Measurements from ENCODE around the gene NR3C2.

The NR3C2 gene

DNA sequence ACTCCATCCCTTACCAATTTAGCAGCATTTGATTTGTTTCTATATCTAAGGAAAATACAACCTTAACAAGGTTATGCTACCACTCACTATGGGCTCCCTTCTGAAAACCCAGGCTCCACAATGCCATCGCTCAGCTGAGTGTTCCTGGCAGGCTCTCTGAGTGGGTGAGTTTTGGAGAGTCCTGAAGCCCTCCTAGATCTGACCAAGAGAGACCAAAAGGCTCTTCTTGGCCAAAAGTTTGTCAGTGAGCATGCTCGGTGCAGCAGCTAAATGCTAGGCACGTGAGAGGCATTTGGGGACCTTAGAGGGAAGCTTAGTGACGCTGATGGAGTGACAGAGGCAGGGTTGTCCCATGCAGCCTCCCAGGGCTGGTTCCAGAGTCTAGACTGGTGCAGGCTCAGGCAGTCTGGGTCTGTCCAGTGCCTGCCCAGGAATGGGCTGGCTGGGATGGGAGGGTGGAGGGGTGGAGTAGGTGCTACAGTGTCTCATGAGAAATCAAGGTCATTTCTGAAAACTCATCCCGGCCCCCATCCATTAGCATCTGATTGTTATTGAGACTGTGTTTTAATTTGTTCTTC lies 346.8 kb downstream of the NR3C2 start:
- no peaks in the 10 kb centered on the region for H3K79me2 ChIP-seq (ENCODE audit: insufficient read depth, low read depth)
- H3K27ac ChIP-seq = no peak overlapping the region
- no peaks in the 10 kb centered on the region for H3K36me3 ChIP-seq (ENCODE audit: insufficient read depth)
- no peak overlapping the region for H3K9ac ChIP-seq
- no peaks in the 10 kb centered on the region for H4K20me1 ChIP-seq (ENCODE audit: insufficient read depth)
- H3K4me2 ChIP-seq = no peak overlapping the region
- no peaks in the 10 kb centered on the region for H3K27me3 ChIP-seq (ENCODE audit: insufficient read depth, low read depth)
- TF ChIP-seq, protein P1, sequence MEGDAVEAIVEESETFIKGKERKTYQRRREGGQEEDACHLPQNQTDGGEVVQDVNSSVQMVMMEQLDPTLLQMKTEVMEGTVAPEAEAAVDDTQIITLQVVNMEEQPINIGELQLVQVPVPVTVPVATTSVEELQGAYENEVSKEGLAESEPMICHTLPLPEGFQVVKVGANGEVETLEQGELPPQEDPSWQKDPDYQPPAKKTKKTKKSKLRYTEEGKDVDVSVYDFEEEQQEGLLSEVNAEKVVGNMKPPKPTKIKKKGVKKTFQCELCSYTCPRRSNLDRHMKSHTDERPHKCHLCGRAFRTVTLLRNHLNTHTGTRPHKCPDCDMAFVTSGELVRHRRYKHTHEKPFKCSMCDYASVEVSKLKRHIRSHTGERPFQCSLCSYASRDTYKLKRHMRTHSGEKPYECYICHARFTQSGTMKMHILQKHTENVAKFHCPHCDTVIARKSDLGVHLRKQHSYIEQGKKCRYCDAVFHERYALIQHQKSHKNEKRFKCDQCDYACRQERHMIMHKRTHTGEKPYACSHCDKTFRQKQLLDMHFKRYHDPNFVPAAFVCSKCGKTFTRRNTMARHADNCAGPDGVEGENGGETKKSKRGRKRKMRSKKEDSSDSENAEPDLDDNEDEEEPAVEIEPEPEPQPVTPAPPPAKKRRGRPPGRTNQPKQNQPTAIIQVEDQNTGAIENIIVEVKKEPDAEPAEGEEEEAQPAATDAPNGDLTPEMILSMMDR (conservative IDR thresholded peaks at IDR 0.05; ENCODE audit: low read depth, low read length) = no peak
- no peak overlapping the region for H2AFZ ChIP-seq (ENCODE audit: low read depth)
- no peaks in the 10 kb centered on the region for H3K4me1 ChIP-seq (ENCODE audit: low read depth, poor library complexity, severe bottlenecking)
- no peak overlapping the region for H3K4me3 ChIP-seq (IDR thresholded peaks at IDR 0.05; ENCODE audit: insufficient read depth, low read depth, low read length)

GRCh38 chr4:148094149-148094548 lies 348.1 kb downstream of the NR3C2 start:
- H4K20me1 ChIP-seq (ENCODE audit: insufficient read depth) = no peaks in the 10 kb centered on the region
- TF ChIP-seq, protein P1 (conservative IDR thresholded peaks at IDR 0.05; ENCODE audit: low read depth, low read length) = no peak

GRCh38 chr4:148093065-148093464 lies 349.1 kb downstream of the NR3C2 start:
- Histone ChIP-seq H3K9ac (no peak overlapping the region), H3K27me3 (ENCODE audit: insufficient read depth, low read depth) (no peaks in the 10 kb centered on the region), H2AFZ (ENCODE audit: low read depth) (no peak overlapping the region), H3K4me2 (no peak overlapping the region), H3K4me1 (ENCODE audit: low read depth, poor library complexity, severe bottlenecking) (no peaks in the 10 kb centered on the region), H3K4me3 (IDR thresholded peaks at IDR 0.05; ENCODE audit: insufficient read depth, low read depth, low read length) (no peak overlapping the region), H3K36me3 (ENCODE audit: insufficient read depth) (no peaks in the 10 kb centered on the region), H3K79me2 (ENCODE audit: insufficient read depth, low read depth) (no peaks in the 10 kb centered on the region), H3K27ac (no peak overlapping the region), H4K20me1 (ENCODE audit: insufficient read depth) (no peaks in the 10 kb centered on the region)
- TF ChIP-seq, protein P1 (conservative IDR thresholded peaks at IDR 0.05; ENCODE audit: low read depth, low read length) = no peak

More at GRCh38 chr4:148094149-148094548, 348.1 kb downstream of the NR3C2 start:
- Histone ChIP-seq H3K9ac (no peak overlapping the region), H2AFZ (ENCODE audit: low read depth) (no peak overlapping the region), H3K27me3 (ENCODE audit: insufficient read depth, low read depth) (no peaks in the 10 kb centered on the region), H3K27ac (no peak overlapping the region), H3K4me2 (no peak overlapping the region), H3K79me2 (ENCODE audit: insufficient read depth, low read depth) (no peaks in the 10 kb centered on the region), H3K4me3 (IDR thresholded peaks at IDR 0.05; ENCODE audit: insufficient read depth, low read depth, low read length) (no peak overlapping the region), H3K4me1 (ENCODE audit: low read depth, poor library complexity, severe bottlenecking) (no peaks in the 10 kb centered on the region), H3K36me3 (ENCODE audit: insufficient read depth) (no peaks in the 10 kb centered on the region)

- no peaks in the 10 kb centered on the region for H3K27me3 ChIP-seq (ENCODE audit: insufficient read depth, low read depth)
- no peak overlapping the region for H3K9ac ChIP-seq
- H3K4me2 ChIP-seq = no peak overlapping the region
- no peak overlapping the region for H2AFZ ChIP-seq (ENCODE audit: low read depth)
- H3K4me1 ChIP-seq (ENCODE audit: low read depth, poor library complexity, severe bottlenecking) = no peaks in the 10 kb centered on the region
- H3K27ac ChIP-seq = no peak overlapping the region
- TF ChIP-seq, protein P1 (conservative IDR thresholded peaks at IDR 0.05; ENCODE audit: low read depth, low read length) = no peak
- no peaks in the 10 kb centered on the region for H3K36me3 ChIP-seq (ENCODE audit: insufficient read depth)
- H4K20me1 ChIP-seq (ENCODE audit: insufficient read depth) = no peaks in the 10 kb centered on the region
- H3K79me2 ChIP-seq (ENCODE audit: insufficient read depth, low read depth) = no peaks in the 10 kb centered on the region
- H3K4me3 ChIP-seq (IDR thresholded peaks at IDR 0.05; ENCODE audit: insufficient read depth, low read depth, low read length) = no peak overlapping the region
Observed at GRCh38 chr4:148092316-148093014, 349.7 kb downstream of the NR3C2 start.

Data from KMS-11 (cell line).